ENCODE data around the gene TBX6.

DNA sequence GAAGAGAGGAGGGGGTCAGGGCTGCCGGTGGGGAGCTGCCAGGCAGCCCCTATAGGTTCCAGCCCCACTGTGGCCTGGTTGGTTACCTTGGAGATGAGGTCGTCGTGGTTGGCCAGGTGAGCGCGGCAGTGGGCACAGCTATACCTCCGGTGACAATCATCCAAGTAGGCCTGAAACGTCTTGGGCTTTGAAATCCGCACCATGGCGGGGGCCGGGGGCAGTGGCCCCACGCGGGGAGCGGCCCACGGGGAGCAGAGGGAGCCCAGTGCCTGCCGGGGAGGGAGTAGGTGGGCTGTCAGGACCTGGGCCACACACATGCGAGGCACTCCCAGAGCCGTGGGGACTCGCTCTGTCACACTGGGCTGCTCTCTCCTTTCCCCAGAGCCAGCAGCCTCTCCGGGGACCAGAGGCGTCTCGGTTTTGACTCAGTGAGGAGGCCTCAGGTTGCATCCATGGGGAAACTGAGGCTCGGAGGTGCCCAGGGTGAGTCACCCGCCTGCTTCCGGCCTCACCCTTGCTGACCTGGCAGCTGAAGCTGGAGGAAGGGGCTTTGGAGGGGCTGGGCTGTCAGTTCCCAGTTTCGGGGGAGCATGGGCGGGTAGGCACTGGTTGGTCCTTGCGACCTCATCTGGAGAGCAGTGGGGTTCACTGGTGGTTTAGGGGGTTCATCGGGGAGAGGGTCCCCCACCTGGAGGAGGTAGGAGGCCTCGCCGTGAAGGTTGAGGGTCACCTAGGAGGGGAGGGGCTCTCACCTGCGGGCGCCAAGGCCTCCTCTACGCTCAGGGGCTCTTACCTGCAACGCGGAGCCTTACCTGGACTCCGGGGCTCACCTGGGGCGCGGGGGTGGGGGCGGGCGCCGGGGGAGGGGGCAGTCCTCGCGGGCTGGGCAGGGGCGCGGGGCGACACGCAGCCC, 3.7 kb upstream of the TBX6 start:
- no peak for TF ChIP-seq CTCF (IDR thresholded peaks at IDR 0.05; ENCODE audit: extremely low read depth in 1 of 2, insufficient read depth in 1 of 2, low read depth in 1 of 2, low read length in 2 of 2)
- no peak for TF ChIP-seq POLR2AphosphoS5 (IDR thresholded peaks at IDR 0.05; ENCODE audit: insufficient read depth, low read depth, low read length)
